Loucy (cell line): ENCODE results near the gene TLK1.

ENCODE experiments used
- CTCF ChIP-seq: fragments of 200-600 bp; sonication (generic); conservative IDR thresholded peaks from 2 replicates; pipeline ENCODE4 v1.5.1; 2014; ENCODE audit warnings: mild to moderate bottlenecking, antibody characterized with exemption, low read length
- EZH2phosphoT487 ChIP-seq: fragments of 200-600 bp; IDR thresholded peaks from 2 replicates; pipeline ENCODE4 v1.6.1; 2018; ENCODE audit warnings: antibody characterized with exemption, mild to moderate bottlenecking, moderate library complexity, borderline replicate concordance

- TF ChIP-seq CTCF (no peak), EZH2phosphoT487 (no peak)
These were observed 57.9 kb downstream of the TLK1 start for GRCh38 chr2:171102802-171103201.
